Stomach (tissue), 4 donors: Measurements from ENCODE around the gene DCXR.

Source experiments
- CTCF ChIP-seq, 7 experiments: fragments of 450-650 bp in 4 of 7; fragments of 200-600 bp in 3 of 7; sonication (generic) in 3 of 7; IDR thresholded peaks; one replicate each; pipeline ENCODE4 v1.5.1; 2016 to 2019; ENCODE audit warnings: antibody characterized with exemption in 7 of 7, control low read depth in 2 of 7, mild to moderate bottlenecking in 1 of 7
- EP300 ChIP-seq: sonication (generic); formaldehyde crosslinking; IDR thresholded peaks from one replicate; pipeline ENCODE4 v1.6.1; 2017; ENCODE audit warnings: antibody characterized with exemption
- POLR2A ChIP-seq, 4 donors: fragments of 450-650 bp; IDR thresholded peaks; one replicate each; pipeline ENCODE4 v1.6.1; 2016; ENCODE audit warnings: antibody characterized with exemption in 4 of 4, control low read depth in 2 of 4, mild to moderate bottlenecking in 1 of 4, moderate library complexity in 1 of 4
- POLR2AphosphoS5 ChIP-seq, 3 donors: sonication (generic); formaldehyde crosslinking; IDR thresholded peaks; one replicate each; pipeline ENCODE4 v1.6.1; 2016; ENCODE audit warnings: antibody characterized with exemption in 3 of 3

GRCh38 chr17:82079001-82079677 lies 41.6 kb upstream of the DCXR start:
- TF ChIP-seq CTCF (IDR thresholded peaks at IDR 0.05) (no peak), POLR2A (IDR thresholded peaks at IDR 0.05) (no peak), EP300 (no peak), POLR2AphosphoS5 (IDR thresholded peaks at IDR 0.05) (no peak)
